Astrocyte of the cerebellum (primary cell): ENCODE results near the gene USP48.

ENCODE experiments used
- DNase-seq: peaks from one replicate; pipeline ENCODE4 v3.0.0-alpha.2; 2011; ENCODE audit warnings: low read depth
- H3K4me3 ChIP-seq: 2 replicates; pipeline ENCODE4 v1.5.1; 2011; ENCODE audit warnings: mild to moderate bottlenecking, low read depth, low read length, moderate library complexity
- CTCF ChIP-seq: IDR thresholded peaks from 2 replicates; pipeline ENCODE4 v1.5.1; 2012; ENCODE audit warnings: low read length, low read depth, moderate library complexity, mild to moderate bottlenecking; ENCODE audit errors: missing control alignments
- in situ Hi-C: cut with HindIII; loops from 2 replicates; pipeline ENCODE4 v1.10.0; 2017; ENCODE audit warnings: low sequenced_read_pairs

USP48 gene

GRCh38 chr1:21736011-21736410 is 46.9 kb downstream of the USP48 start:
- in situ Hi-C loops, result no loop called here
- H3K4me3 ChIP-seq, result no peak overlapping the region
- no peak for DNase-seq
- TF ChIP-seq CTCF, result no peak

GRCh38 chr1:21734526-21734925 is 48.4 kb downstream of the USP48 start:
- TF ChIP-seq CTCF, result no peak
- in situ Hi-C loops, result no loop called here
- DNase-seq, result no peak
- H3K4me3 ChIP-seq, result no peak overlapping the region

- in situ Hi-C loops, result no loop called here
- H3K4me3 ChIP-seq, result no peak overlapping the region
- no peak for DNase-seq
- no peak for TF ChIP-seq CTCF
Observed at GRCh38 chr1:21732664-21733063, 50.3 kb downstream of the USP48 start.

GRCh38 chr1:21725748-21726392 is 57.1 kb downstream of the USP48 start:
- in situ Hi-C loops, result loop anchor here (10.0 kb wide), 1 partner anchor 239 kb away; no protein-coding TSS in a partner anchor
- no peak for DNase-seq

GRCh38 chr1:21724570-21724969 is 58.4 kb downstream of the USP48 start:
- DNase-seq, result no peak
- in situ Hi-C loops, result loop anchor here (10.0 kb wide), 1 partner anchor 240 kb away; no protein-coding TSS in a partner anchor
- no peak overlapping the region for H3K4me3 ChIP-seq
- no peak for TF ChIP-seq CTCF

More at GRCh38 chr1:21725748-21726392, 57.1 kb downstream of the USP48 start:
- H3K4me3 ChIP-seq, result no peak overlapping the region
- TF ChIP-seq CTCF, result no peak

- TF ChIP-seq CTCF, result no peak
- in situ Hi-C loops, result loop anchor here (10.0 kb wide), 1 partner anchor 241 kb away; no protein-coding TSS in a partner anchor
- no peak overlapping the region for H3K4me3 ChIP-seq
- no peak for DNase-seq
Observed at GRCh38 chr1:21724098-21724497, 58.9 kb downstream of the USP48 start.
